ENCODE results near the gene ANKS1B.
"Not testable (repeated sequence)": the region's sequence is repeated elsewhere in the genome, so short reads cannot be mapped to it uniquely, and the experiment has no call there.

Gene ANKS1B

DNA sequence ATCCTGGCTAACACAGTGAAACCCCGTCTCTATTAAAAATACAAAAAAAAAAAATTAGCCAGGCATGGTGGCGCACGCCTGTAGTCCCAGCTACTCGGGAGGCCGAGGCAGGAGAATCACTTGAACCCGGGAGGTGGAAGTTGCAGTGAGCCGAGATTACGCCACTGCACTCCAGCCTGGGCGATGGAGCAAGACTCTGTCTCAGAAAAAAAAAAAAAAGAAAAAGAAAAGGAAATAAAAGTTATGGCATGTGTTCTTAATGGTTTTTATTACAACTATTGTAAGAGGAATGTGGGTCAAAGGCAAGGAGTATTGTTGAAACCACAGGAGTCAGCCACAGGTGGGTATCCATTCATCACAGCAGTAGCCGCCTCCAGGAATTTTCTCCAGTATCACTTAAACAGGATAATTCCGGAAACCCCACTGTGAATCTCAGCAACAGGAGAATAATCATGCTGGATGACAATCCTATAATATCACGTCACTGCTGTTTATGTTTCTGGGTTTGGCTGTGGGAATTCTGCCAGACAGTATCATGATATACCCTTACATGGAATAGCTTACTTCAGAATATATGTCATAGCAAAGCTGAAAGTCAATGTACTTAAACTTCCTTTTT, 1147.5 kb downstream of the ANKS1B start:
- DNase-seq = not testable (repeated sequence)

DNA sequence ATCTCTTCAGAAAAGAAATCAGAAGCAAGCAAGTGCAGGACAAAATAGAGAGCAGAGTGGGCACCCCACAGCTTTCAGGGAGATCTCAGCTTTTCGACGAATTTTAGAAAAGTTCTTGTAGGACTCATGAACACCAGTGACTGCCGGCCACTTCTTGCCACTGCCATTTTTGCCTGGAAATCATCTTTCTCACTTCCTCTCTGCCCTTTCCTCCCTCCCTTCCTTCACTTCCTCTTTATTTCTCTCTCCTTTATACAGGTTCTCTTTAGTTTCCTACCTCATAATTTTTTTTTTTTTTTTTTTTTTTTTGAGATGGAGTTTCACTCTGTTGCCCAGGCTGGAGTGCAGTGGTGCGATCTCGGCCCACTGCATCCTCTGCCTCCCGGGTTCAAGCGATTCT, 1154.1 kb downstream of the ANKS1B start:
- no peak for DNase-seq

DNA sequence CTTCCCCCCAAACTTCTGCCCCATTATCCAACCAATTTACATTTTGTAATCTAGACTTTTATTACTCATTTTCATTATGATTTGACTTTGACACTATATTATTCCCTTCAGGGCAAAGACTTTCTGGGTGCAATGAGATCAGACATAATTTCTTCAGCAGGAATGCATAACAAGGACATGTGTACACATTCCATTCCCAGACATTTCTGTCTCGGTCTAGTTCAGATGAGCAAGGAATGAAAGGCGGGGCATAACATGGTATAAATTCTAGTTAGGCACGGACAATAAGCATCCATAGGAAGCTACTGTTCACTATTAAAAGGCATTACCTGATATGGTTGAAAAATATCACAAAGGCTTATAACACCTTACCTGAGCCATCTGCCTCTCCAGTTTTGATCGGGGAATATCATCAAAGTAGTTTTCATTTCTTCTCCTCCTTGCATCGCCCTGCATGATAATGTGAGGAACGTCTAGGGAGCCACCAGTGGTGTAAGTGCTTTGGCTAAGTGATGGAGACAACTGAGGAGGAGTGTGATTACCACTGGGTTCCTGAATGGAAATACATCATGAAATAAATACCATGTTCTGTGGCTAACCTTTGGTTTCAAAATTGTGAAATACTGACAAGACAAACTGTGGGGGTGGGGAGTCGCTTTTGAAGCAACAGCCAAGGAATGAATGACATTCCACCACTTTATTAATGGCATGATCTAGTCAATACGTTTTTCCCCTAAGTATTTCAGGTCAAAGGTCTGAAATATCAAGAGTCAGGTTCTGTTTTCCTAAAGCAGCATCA, 1155.7 kb downstream of the ANKS1B start:
- DNase-seq = no peak

DNA sequence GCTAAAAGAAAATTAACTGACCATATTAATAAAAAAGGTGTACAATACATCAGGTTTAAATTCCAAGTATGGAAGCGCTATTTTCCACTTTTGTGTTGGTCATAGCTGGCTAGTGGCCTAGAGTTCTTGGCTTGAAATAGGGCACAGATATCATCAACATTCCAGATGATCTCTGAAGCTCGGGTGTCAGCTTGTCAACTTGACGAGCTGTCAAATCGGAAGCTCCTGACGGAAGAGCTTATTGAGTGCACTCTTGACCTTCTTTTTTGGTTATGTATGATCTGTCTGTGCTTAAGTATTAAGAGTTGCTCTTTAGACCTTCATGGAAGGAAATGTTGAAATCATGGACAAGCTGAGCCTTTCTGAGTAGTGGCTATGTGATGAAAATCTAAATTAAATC, 1161.7 kb downstream of the ANKS1B start:
- DNase-seq = no peak

DNA sequence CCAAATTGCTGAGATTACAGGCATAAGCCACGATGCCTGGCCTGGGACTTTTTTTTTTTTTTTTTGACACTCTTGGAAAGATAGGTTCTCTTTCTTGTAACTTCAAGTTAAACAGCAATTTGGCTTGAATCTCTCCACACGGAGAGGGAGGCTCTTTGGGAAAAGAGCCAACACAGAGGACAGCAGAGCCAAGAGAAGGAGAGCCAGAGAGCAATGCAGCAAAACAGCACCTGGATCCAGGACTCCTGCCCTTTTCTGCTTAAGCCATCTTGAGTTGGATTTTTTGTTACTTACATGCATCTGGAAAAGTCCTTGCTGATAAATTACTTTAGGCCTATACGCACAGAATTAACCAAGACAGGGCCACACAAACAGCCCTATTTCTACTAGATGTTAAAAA, 1162.9 kb downstream of the ANKS1B start:
- DNase-seq = no peak

DNA sequence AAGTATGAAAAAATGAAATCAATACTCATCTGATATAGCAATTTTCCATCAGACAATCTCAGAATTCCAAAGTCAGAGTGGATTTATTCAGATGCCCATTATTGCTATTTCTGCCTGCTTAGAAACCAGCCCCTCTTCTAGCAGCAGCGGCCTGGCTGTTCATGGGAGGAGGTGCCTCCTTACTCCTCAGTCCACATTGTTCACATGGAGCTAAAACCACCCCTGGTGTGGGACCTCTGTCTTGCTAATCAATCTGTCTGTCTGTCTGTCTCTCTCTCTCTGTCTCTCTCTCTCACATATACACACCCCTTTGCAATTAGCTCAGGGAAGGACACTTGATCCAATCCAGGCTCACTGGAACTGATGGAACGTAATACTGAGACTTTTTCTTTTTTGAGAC, 1163.5 kb downstream of the ANKS1B start:
- no peak for DNase-seq

DNA sequence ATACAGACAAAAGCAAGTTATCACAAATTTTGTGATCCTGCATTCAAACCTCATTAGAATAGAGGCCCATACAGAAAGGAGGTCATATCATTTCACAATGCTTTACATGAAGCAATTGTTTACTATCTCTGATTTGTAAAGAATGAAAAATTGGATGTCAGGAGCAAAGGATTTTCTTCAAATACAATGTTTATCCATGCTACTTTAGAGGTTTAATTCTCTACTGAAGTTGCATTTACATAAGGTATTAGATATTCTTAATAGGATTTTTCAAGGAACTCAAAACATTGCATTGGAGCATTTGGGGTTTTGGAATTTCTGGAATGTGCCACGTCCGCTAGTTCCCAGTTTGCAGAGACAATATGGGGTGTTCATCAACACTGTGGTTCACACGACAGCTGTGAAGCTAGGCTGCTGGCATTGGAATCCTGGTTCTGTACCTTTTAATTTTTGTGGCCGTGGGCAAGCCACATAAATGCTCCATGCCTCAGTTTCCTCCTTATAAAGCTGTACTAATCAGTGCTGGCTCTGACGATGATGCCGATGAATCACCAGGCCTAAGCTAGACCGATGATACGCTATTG, 1164.8 kb downstream of the ANKS1B start:
- no peak for DNase-seq

DNA sequence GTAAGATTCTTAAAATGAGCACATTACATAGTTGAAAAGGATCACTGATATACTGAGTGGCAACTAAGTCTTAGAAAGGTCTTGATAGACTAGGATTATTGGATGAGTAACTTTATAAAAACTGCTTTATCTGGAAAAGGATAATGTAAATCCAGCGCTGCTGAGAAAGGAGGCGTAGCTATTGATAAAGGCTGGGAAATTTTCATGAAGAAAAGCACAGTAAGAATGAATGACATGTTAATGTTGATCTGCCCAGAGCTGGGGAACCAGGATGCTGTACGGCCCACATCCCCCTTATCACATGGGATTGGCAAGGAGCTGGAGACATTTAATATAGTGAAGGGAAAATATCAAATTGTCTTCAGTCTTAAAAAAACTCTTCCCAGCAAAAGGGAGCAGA, 1165.7 kb downstream of the ANKS1B start:
- no peak for DNase-seq

DNA sequence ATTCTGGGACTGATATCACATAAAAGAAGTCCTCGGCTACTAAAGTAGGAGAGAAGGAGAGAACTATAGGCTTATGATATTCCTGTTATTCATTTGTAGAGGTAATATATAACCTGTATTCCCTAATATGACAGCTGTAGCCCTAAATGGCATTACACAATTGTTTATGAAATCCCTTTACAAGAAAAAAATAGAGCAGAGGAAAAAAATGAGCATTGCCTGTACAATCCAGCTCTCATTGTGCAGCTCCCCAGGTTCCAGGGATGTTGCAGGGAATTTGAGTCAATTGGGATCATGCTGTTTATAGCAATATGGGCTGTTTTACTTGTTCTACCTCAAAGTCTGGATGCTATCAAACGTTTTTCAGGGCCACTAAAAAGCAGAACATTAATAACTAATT, 1166.5 kb downstream of the ANKS1B start:
- no peak for DNase-seq

DNA sequence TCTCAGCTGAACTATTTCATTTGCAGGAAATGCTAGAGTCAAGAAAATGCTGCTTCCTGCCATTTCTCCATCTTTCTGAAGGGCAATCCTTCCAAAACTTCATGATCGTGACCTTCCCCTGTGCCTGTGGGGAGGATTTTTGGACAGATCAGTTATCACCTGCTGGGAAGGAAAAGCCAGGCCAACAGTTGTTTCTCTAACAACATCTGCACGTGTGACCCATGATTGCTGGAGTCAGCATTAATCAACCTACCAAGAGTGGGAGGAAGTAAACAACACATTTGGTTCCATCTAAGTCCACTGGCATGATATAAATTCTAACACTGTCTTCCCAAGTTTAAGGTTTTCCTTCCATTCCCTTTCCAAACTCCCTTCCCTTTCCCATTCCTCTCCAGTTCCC, 1167.0 kb downstream of the ANKS1B start:
- DNase-seq = no peak

DNA sequence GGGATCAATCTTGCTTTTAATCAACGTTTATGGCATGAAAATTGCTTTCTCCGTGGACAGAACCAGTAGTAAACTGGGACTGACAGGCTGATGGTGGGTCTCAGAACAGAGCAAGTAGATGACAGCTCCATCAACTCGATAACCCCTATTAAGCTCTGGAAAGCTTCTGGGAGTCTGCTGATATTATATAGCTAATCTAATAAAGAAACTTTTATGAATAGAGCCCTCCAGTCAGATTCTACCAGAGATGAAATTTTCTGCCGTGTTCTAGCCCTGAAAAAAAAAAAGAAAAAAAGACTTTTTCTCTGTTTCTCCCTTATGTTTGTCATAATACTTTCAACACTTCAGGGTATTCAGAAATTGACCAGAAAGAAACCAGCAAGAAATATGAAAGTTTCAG, 1168.0 kb downstream of the ANKS1B start:
- no peak for DNase-seq

DNA sequence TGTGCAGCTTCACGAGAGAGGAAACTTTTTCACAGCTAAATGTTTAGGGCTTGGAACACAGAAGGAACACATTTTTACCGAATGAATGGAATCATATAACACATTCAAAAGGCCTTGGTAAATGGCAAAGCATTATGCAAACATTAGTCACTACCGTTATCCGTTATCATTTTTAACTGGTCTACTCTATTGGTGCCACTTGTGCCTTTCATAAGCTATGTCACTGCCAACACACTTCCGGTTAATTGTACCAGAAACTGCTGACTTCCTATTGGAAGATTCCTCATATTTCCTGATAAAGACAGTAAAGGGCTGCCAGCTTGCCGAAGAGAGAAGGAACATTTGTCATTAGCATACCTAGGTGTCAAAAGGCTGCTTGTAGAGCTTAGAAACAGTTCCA, 1170.5 kb downstream of the ANKS1B start:
- DNase-seq = no peak

DNA sequence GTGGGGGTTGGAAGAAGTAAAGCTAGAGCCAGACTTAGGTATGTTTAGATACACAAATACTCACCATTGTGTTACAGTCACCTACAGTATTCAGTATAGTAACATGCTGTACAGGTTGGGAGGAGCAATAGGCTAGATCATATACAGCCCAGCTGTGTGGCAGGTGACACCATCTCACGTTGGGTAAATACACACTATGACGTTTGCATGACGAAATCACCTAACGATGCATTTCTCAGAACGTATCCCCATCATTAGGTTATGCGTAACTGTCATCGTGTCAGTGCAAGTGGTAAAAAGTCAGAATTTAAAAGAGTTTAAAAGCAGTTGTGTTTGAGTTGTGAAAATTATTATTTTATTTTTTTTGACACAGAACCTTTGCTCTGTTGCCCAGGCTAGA, 1172.5 kb downstream of the ANKS1B start:
- no peak for DNase-seq

DNA sequence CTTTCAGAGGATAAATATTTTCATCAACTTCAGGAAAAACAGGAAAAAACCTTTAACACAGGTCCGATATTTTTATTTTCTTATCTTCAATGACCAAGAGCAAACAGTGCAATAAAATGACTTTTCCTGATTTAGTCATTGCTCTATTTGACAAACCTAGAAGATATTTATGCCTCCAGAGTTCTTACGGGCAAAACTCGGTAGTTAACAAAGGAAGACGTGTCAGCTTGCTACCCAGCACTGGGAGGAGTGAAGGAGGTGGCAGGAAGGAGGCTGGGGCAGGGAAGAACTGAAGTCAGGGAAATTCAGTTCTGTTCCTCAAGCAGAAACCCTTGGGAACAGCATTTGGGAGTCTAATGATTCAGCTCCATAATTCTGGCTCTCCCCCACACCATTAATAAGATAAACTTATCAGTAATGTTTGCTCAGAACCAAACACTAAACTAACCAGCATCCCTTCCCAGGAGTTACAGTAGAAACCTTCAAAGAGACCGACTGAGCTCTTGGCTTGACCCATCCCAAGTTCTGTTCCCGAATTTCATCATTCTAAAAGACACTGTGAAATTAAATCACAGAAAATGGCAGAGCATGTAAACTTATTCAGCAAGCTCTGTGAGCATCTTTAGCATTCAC, 1176.4 kb downstream of the ANKS1B start:
- DNase-seq = no peak

DNA sequence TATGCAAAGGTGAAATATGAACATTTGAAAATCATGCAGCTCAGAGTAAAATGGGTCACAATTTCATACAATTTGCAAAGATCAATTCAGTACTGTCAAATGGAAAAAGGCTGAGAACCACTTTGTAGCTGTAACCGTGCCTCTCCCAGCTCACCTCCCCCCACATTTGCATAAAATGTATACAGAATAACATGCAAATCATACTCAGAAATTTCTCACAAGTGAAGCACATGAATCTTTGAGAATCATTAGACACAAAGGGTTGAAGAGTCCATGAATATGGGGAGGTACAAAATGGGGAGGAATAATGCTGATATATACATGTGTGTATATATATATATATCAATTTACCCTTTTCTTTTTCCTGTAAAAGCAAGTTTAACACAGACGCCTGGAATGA, 1177.5 kb downstream of the ANKS1B start:
- DNase-seq = no peak

DNA sequence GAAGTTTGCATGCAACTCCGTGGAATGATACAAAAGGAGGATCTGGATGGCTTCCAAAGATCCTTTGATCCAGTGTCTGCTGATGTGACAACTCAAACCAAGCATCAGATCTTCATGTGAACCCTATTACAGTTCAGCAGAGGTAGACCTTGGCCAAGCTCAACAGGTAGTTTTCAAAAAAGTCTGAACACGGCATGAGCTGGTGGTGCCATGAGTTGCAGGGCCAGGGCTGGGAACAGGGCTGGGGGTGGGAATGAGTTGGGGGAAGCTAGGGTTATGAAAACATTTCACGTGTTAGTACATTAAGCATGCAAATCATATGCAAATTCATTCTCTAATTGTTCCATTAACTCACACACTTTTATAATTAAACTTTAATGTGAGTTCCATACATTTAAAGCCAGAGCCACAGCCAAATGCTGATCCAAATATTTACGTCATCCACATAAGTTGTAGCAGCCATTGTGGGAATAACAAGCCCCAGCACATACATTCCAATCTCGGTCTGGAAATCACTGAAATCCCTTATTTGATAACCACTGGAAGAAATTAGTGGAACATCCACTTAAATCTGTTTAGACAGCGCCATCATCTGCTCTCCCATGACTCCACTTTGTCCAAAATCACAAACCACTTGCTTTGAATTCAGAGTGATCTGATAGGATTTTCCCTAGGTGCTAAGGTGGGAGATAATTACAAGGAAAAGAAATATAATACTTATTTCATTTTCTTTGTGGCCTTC, 1181.1 kb downstream of the ANKS1B start:
- DNase-seq = no peak

DNA sequence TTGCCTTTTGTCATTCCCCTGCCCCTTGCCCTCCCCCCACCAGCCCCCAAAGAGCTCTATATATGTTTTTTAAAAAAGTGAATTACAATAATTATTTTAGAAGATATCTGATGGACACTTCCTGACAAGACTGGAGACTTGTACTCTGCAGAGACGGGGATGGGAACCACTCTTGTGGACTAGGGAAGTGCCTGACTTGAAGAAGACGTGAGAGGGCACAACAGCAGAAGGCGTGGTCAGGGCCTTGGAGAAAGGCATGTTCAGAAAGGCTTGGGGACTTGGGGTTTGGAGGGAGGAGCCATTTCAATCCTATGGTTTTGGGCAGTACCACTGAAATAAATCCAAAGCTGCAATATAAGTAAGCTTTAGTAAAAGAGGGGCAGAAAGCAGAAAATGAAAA, 1184.9 kb downstream of the ANKS1B start:
- no peak for DNase-seq

DNA sequence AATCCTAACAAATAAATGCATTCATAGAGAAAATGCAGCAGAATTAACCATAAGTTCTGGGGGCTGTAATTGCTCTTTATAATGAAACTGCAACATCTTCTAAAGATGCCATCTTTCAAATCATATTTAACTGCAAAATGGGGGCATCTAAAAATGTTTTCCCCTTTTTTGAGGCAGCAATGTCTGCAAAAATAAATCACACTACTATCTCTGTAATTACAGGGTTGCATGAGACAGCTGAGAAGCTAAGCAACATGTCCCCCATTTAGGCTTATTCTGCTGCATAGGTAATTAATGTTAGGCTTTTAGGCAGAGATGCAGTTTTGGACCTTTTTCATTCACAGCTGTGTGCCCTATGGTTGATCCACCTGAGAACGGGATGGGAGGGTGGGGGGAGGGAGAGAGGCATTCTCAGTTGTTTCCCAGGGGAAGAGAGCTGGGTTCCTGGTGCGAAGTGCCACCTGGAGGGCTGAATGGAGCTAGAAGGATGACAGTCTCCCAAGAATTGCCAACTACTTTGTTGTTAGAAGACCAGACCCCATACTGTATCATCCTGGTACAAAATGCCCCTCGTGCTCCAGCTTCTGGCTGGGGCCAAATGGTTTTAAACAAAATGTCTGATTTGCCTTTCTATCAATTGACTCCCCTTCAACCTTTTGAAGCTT, 1185.5 kb downstream of the ANKS1B start:
- DNase-seq = no peak

DNA sequence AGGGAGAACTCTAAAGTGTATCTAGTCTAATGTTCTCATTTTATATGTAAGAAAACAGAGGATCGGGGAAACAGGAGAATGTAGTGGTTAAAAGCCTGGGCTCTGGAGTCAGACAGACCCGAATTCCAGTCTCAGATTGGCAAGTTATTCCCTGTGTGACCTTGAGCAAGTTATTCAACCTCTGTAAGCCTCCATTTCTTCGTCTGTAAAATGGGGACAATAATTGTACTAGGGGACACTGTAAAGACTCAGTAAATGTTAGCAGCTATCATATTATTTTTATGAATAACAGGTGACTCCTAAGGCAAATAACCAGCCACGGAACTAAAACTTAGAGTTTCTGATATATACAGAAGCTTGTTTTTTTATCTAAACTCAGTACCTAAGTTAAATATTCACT, 1187.5 kb downstream of the ANKS1B start:
- no peak for DNase-seq

DNA sequence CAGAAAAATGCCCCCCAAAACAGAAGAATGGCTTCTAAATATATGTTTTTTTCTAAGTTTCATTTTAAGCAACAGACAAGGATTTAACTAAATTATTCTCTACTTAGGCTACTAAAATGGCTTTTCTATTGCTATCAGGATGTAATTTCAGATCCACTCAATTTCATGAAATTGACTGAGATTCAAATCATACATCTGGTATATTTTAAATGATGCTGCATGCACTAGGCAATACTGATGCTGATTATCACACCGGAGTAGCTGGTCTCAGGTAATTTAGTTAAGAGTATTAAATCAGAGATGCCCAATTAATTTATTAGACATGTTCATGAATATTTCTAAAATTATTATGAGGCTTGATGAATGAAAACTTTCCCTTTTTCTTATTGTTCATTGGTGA, 1188.0 kb downstream of the ANKS1B start:
- no peak for DNase-seq

DNA sequence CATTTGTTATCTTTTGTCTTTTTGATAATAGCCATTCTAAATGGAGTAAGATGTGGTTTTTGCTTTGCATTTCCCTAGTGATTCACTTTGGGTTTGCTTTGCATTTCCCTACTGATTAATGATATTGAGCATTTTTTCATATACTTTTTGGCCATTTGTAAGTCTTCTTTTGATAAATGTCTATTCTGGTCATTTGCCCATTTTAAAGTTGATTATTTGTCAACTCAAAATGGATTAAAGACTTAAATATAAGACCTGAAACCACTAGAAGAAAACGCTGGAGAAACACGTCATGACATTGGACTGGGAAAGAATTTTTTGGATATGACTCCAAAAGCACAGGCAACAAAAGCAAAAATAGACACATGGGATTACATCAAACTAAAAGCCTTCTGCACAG, 1191.6 kb downstream of the ANKS1B start:
- DNase-seq = no peak

DNA sequence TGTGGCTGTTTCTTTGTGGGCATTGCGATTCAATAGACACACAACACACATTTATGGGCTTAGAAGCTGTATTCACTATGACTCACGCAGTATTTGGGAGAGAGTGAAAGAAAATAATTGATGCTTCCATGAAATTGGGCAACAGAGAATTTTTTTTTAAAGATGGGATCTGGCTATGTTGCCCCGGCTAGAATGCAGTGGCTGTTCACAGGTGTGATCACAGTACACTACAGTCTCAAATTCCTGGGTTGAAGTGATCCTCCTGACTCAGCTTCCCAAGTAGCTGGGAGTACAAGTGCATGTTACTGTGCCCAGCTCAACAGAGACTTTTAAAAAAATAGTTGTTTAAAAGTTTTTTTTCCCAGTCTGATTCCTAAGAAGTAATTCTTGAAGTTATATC, 1193.3 kb downstream of the ANKS1B start:
- DNase-seq = no peak

DNA sequence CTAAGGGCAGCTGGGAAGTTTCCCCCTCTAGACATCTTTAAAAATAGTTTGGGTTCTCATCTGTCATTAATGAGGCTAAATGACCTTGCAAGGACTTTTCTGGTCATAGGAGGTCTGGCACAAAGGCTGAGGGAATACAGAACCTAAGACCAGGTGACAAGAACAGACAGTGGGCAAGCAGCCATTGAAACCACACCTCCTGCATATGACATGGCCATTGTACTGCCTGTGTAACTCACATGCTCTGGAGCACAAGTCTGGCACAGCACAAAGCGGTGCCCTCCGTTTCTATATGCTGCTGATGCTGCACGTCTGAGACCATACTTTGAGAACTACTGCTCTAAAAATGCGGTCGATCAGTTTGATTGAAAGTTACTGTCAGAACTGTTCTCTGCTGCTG, 1196.3 kb downstream of the ANKS1B start:
- DNase-seq = no peak
